Small intestine (tissue), 7 donors: Measurements from ENCODE around the gene LRP1B. TPM values are rescaled to one million over a fixed set of nuclear protein-coding genes. Genes with fewer than 3 reads are reported as not detected.
"Not testable (repeated sequence)": the region's sequence is repeated elsewhere in the genome, so short reads cannot be mapped to it uniquely, and the experiment has no call there.

Source experiments
- DNase-seq, 2 donors: peaks; one replicate each; pipeline versions ENCODE4 v3.0.0 to v3.0.0-alpha.2; 2013
- FAIRE-seq: peaks from 2 replicates; lab custom pipeline; 2012; peaks lifted over from hg19 to GRCh38; lab: Jason Lieb, UNC
- H3K27ac ChIP-seq, 3 donors: one replicate each; pipeline ENCODE4 v1.5.1; 2013; ENCODE audit warnings: low read length in 2 of 3, mild to moderate bottlenecking in 2 of 3, control low read depth in 1 of 3, inconsistent platforms in 1 of 3, low read depth in 1 of 3, moderate library complexity in 1 of 3
- H3K27me3 ChIP-seq, 3 donors: one replicate each; pipeline ENCODE4 v1.6.1; 2013; ENCODE audit warnings: low read length in 3 of 3, inconsistent platforms in 1 of 3; ENCODE audit not compliant: control insufficient read depth in 3 of 3, insufficient read depth in 3 of 3
- H3K36me3 ChIP-seq, 3 donors: one replicate each; pipeline ENCODE4 v1.6.1; 2013; ENCODE audit warnings: low read length in 3 of 3, inconsistent platforms in 1 of 3, low read depth in 1 of 3, mild to moderate bottlenecking in 1 of 3, moderate library complexity in 1 of 3; ENCODE audit not compliant: control insufficient read depth in 3 of 3, insufficient read depth in 2 of 3
- H3K4me1 ChIP-seq, 3 donors: one replicate each; pipeline ENCODE4 v1.6.1; 2013; ENCODE audit warnings: low read length in 2 of 3, inconsistent platforms in 1 of 3, low read depth in 1 of 3, mild to moderate bottlenecking in 1 of 3, moderate library complexity in 1 of 3; ENCODE audit not compliant: control insufficient read depth in 3 of 3, insufficient read depth in 2 of 3
- H3K4me3 ChIP-seq, 3 donors: one replicate each; pipeline ENCODE4 v1.5.1; 2013; ENCODE audit warnings: low read length in 3 of 3, control low read depth in 1 of 3, inconsistent platforms in 1 of 3, low read depth in 1 of 3, mild to moderate bottlenecking in 1 of 3, moderate library complexity in 1 of 3
- H3K9me3 ChIP-seq, 2 donors: one replicate each; pipeline ENCODE4 v1.6.1; 2013; ENCODE audit warnings: low read depth in 1 of 2, low read length in 1 of 2; ENCODE audit not compliant: control insufficient read depth in 2 of 2, insufficient read depth in 1 of 2
- WGBS, 3 donors: extraction: QIAGEN DNeasy Blood & Tissue Kit; methylation state at CpG; one replicate each; pipeline ENCODE4 v1.1.7; 2013; 5-methylcytosine and 5-hydroxymethylcytosine counted together
- polyA plus RNA-seq, 4 donors: library from polyadenylated mRNA; stranded (reverse) in 3 of 4; unstranded in 1 of 4; fragments of 200-250 nt in 3 of 4; fragments of 120-200 nt in 1 of 4; gene quantifications; one replicate each; pipeline versions ENCODE4 v1.2.1 to v1.2.3, GENCODE V29; 2013
- donor health status: healthy with polysubstance abuse.
- donor health status: control.
- donor health status: control.
- donor health status: Bipolar disorder and iron deficiency.
- donor health status: healthy.

LRP1B gene
- polyA plus RNA-seq, 4 donors, result 0.07 to 0.64 TPM; not detected in 2

DNA sequence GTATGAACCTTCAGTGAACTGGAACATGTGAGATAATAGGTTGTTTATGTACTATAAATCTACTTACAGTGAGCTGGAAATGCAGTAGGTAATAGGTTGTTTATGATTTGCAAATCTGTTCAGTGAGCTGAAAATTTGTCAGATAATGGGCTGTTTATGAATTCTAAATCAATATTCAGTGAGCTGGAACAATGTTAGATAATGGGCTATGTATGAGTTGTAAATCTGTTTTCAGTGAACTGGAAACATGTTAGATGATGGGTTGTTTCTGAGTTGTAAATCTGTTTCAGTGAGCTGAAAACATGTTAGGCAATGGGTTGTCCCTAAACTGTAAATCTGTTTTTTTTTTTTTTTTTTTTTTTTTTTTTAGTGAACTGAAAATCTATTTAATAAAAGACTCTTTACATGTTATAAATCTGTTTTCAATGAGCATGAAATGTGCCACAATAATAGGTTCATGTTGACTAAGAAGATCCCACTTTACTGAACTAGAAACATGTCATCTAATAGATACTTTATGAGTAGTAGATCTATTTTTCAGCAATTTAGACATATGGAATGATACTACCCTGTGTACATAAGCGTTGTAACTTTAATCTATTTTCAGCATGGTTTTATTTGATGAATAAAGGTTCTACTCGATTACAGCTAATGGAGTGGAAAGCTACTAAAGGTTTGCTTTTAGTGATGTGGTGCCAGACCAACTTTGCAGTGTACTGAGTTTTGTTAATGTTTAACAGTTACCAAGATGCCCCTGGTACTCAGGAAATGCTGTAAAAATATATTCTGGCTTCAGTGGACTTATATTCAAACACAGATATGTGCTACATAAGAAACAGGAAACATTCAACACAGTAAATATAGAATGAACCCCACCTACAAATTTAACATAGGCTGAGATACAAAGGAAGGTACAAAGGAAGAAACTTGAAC is 1471.8 kb downstream of the LRP1B start:
- Histone ChIP-seq H3K4me3 (no peak overlapping the region), H3K9me3 (no peaks in the 10 kb centered on the region), H3K27me3 (no peaks in the 10 kb centered on the region), H3K27ac (no peak overlapping the region), H3K4me1 (no peaks in the 10 kb centered on the region), H3K36me3 (no peaks in the 10 kb centered on the region)
- WGBS, 3 donors, result 30 to 64% (median 40%) methylated on average over 2 of the region's 2 CpGs
- DNase-seq (peak in 1 of 2 donors; percentile 1), FAIRE-seq (no peak)

DNA sequence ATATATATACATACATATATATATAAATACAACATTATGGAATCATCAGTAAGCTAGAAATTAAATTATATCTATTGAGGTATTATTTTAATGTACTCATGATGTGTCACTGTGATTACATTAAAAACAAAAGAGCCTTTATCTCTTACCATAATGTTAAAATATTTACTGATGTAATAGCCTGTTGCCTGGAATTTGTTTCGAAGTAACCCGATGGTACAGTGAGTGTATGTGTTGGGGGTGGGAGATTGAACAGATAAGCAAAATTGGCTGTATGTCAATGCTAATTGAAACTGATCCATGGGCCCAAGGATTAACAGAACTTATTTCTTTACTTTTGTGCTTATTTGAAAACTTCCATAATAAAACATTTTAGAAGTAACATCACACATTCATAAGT is 1473.2 kb downstream of the LRP1B start:
- no peaks in the 10 kb centered on the region for H3K4me1 ChIP-seq
- no peaks in the 10 kb centered on the region for H3K9me3 ChIP-seq
- DNase-seq (no peak), FAIRE-seq (no peak)
- no peaks in the 10 kb centered on the region for H3K36me3 ChIP-seq
- no peak overlapping the region for H3K27ac ChIP-seq
- no peaks in the 10 kb centered on the region for H3K27me3 ChIP-seq
- H3K4me3 ChIP-seq, result no peak overlapping the region
- 53 to 73% (median 64%) methylated on average over 2 of the region's 2 CpGs for WGBS, 3 donors

DNA sequence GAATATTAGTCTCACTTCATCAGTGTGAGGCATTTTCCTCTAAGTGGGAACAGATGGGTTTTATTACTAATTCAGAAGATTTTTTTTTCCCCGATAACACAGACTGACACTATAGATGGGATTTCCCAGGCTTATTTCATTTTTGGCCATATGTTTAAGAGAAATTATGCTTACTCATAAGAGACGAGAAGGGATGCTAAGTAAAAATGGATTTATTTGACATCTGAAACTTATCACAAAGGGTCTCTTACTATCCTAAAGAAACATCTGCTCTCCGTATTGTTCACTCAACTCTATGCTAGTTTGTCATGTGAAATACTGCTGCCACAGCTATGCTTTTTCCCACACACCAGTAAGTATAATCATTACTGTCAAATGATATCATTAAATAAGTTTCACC is 1476.3 kb downstream of the LRP1B start:
- H3K4me3 ChIP-seq, result no peak overlapping the region
- no peaks in the 10 kb centered on the region for H3K36me3 ChIP-seq
- no peak overlapping the region for H3K27ac ChIP-seq
- no peaks in the 10 kb centered on the region for H3K4me1 ChIP-seq
- FAIRE-seq (no peak), DNase-seq (no peak)
- WGBS, 3 donors, result 73 to 84% (median 78%) methylated on average over 3 of the region's 3 CpGs
- H3K9me3 ChIP-seq, result no peaks in the 10 kb centered on the region
- no peaks in the 10 kb centered on the region for H3K27me3 ChIP-seq

DNA sequence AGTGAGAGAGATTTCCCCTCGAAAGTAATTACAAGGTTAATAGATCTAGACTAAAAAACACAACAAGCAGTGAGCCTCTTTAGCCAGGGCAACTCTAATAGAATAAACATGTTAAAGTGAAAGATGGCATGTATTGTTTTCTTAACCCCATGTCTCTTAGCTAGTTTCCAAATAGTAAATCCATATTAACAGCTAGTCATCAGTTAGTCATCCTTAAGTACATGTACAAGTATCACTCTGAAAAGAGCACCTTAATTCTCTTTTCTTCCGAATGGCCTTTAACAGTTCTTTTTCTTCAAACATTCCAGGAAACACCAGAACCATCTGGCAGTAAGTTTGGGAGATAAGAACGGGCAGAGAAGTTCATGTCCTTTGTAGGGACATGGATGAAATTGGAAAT is 1480.0 kb downstream of the LRP1B start:
- H3K27ac ChIP-seq, result no peak overlapping the region
- DNase-seq, result no peak

DNA sequence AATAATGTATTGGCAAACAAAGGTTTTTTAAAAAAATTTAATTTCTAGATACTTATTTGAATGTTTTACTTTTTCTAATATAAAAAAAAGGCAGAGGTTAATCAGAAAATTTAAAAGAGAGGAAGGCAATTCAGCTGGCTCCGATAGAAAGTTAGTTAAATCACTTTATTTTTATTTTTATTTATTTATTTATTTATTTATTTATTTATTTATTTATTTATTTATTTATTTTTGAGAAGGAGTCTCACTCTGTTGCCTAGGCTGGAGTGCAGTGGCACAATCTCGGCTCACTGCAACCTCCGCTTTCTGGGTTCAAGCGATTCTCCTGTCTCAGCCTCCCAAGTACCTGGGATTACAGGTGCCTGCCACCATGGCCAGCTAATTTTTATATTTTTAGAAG is 1480.7 kb downstream of the LRP1B start:
- H3K27ac ChIP-seq, H3K4me3 ChIP-seq, H3K4me1 ChIP-seq, DNase-seq, H3K9me3 ChIP-seq, FAIRE-seq, H3K27me3 ChIP-seq, H3K36me3 ChIP-seq: not testable (repeated sequence)
- 87 to 95% (median 94%) methylated on average over 4 of the region's 4 CpGs for WGBS, 3 donors

More for the DNA sequence above, 1480.0 kb downstream of the LRP1B start:
- H3K36me3 ChIP-seq, result no peaks in the 10 kb centered on the region
- no peak overlapping the region for H3K4me3 ChIP-seq
- WGBS, 3 donors, result 67 to 81% (median 74%) methylated on average over 3 of the region's 3 CpGs
- H3K9me3 ChIP-seq, result no peaks in the 10 kb centered on the region
- no peaks in the 10 kb centered on the region for H3K27me3 ChIP-seq
- FAIRE-seq, result no peak
- H3K4me1 ChIP-seq, result no peaks in the 10 kb centered on the region

DNA sequence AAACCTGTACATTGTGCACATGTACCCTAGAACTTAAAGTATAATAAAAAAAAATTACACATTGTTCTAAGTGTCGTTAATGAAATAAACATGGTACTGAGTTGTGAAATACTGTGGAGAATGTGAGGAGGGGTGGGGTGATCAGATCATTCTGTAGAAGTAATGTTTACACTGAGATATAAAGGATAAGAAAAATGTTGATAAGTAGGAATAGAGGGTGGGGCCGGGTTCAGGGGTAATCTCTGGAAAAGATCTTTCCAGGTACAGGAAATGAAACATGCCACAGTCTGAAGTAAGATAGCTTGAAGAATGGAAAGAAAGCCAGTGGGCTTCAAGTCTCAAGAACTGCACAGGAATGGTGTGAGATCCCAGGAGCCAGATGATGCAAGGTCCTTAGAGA is 1482.4 kb downstream of the LRP1B start:
- Histone ChIP-seq H3K27me3 (no peaks in the 10 kb centered on the region), H3K27ac (no peak overlapping the region), H3K4me3 (no peak overlapping the region), H3K4me1 (no peaks in the 10 kb centered on the region), H3K9me3 (no peaks in the 10 kb centered on the region), H3K36me3 (no peaks in the 10 kb centered on the region)
- no peak for DNase-seq
- no peak for FAIRE-seq
- WGBS, 3 donors, result 37 to 65% (median 49%) methylated on average over 2 of the region's 2 CpGs

DNA sequence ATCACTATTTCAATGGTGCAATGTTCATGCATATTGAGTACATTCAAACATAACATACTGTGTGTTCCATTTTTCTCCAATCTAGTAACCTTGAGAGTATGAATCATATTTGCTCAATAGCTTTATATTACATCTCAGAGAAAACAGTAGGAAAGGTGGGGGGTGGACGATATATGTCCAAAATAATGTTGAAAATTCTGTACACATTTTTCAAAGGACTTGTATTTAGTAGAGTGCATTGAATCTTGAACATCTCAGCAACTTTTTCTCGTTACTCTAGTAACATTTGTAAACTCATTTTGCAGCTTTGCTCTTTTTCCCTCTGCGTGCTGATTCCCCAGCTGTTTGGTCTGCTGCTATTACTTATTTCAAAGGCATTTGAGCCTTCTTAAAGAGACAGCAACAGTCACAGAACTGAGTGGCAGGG is 1487.0 kb downstream of the LRP1B start:
- Histone ChIP-seq H3K36me3 (no peaks in the 10 kb centered on the region), H3K9me3 (no peaks in the 10 kb centered on the region), H3K4me1 (no peaks in the 10 kb centered on the region), H3K27ac (no peak overlapping the region), H3K27me3 (no peaks in the 10 kb centered on the region), H3K4me3 (no peak overlapping the region)
- FAIRE-seq, result no peak
- WGBS, 3 donors, result 17 to 32% (median 32%) methylated on average over 3 of the region's 3 CpGs
- no peak for DNase-seq

DNA sequence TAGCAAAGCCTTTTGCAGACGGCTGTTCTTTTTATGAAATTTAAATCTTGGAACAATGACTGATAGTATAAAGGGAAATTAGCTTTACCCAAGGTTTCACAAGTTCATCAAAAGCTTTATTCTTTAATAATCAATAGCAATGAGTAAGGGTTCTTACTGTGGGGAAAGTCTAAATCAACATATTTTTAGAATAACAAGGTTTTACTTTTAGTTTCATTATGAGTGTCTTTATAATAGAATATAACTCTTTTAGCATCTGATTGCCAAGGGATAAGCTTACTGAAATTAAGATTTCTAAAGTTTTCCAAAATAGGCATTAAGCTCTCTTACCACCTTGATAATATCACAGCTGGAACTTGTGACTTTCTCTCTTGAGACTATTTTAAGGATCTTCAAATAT is 1489.7 kb downstream of the LRP1B start:
- Histone ChIP-seq H3K27ac (no peak overlapping the region), H3K9me3 (no peaks in the 10 kb centered on the region), H3K4me3 (no peak overlapping the region), H3K27me3 (no peaks in the 10 kb centered on the region), H3K4me1 (no peaks in the 10 kb centered on the region), H3K36me3 (no peaks in the 10 kb centered on the region)
- no peak for FAIRE-seq
- WGBS, 3 donors, result 57 to 62% (median 58%) methylated on average over 1 of the region's 1 CpG
- DNase-seq, result no peak
